Mucosa of gallbladder (tissue), 1 donor: ENCODE measurements around the gene NUCB1. TPM values are rescaled to one million over a fixed set of nuclear protein-coding genes. Genes with fewer than 3 reads are reported as not detected.

Experiments used
- total RNA-seq: library from RNA; stranded (reverse); gene quantifications from one replicate; pipeline ENCODE4 v1.2.1, GENCODE V29; 2021
- donor health status: DM: no; HTN: no; CAD: no.

The NUCB1 gene
- total RNA-seq, 1 donor from 2014 or later: 292 TPM

Other genes with a start within 250 kb of the NUCB1 start
- gene NTN5, start 227.3 kb upstream of the NUCB1 start, total RNA-seq: 0.46 TPM
- gene FUT2, start 204.3 kb upstream of the NUCB1 start, total RNA-seq: 78.1 TPM
- 1.6 TPM for gene MAMSTR, start 180.6 kb upstream of the NUCB1 start, total RNA-seq
- gene RASIP1, start 159.7 kb upstream of the NUCB1 start, total RNA-seq: 13.1 TPM
- 0.20 TPM for gene IZUMO1, start 153.4 kb upstream of the NUCB1 start, total RNA-seq
- 1.0 TPM for gene FUT1, start 147.7 kb upstream of the NUCB1 start, total RNA-seq
- gene FGF21, start 144.8 kb upstream of the NUCB1 start, total RNA-seq: not detected
- gene BCAT2, start 89.3 kb upstream of the NUCB1 start, total RNA-seq: 56.3 TPM
- 10.6 TPM for gene HSD17B14, start 63.8 kb upstream of the NUCB1 start, total RNA-seq
- 18.9 TPM for gene PLEKHA4, start 31.7 kb upstream of the NUCB1 start, total RNA-seq
- 42.7 TPM for gene PPP1R15A, start 27.9 kb upstream of the NUCB1 start, total RNA-seq
- gene TULP2, start 1.6 kb upstream of the NUCB1 start, total RNA-seq: 0.75 TPM
- 1.9 TPM for gene DHDH, start 33.4 kb downstream of the NUCB1 start, total RNA-seq
- 110 TPM for gene BAX, start 54.6 kb downstream of the NUCB1 start, total RNA-seq
- 4,398 TPM for gene FTL, start 65.0 kb downstream of the NUCB1 start, total RNA-seq
- gene GYS1, start 93.0 kb downstream of the NUCB1 start, total RNA-seq: 41.3 TPM
- gene RUVBL2, start 93.6 kb downstream of the NUCB1 start, total RNA-seq: 60.3 TPM
- gene LHB, start 116.8 kb downstream of the NUCB1 start, total RNA-seq: not detected
- gene CGB3, start 124.0 kb downstream of the NUCB1 start, total RNA-seq: not detected
- not detected for gene CGB2, start 131.6 kb downstream of the NUCB1 start, total RNA-seq
- gene CGB1, start 136.6 kb downstream of the NUCB1 start, total RNA-seq: not detected
- gene CGB5, start 143.5 kb downstream of the NUCB1 start, total RNA-seq: not detected
- gene CGB8, start 148.8 kb downstream of the NUCB1 start, total RNA-seq: not detected
- gene CGB7, start 157.4 kb downstream of the NUCB1 start, total RNA-seq: 0.14 TPM
- gene NTF4, start 164.5 kb downstream of the NUCB1 start, total RNA-seq: 0.26 TPM
- gene KCNA7, start 172.4 kb downstream of the NUCB1 start, total RNA-seq: not detected
- 300 TPM for gene SNRNP70, start 185.1 kb downstream of the NUCB1 start, total RNA-seq
- gene LIN7B, start 214.1 kb downstream of the NUCB1 start, total RNA-seq: 6.8 TPM
- gene C19orf73, start 218.8 kb downstream of the NUCB1 start, total RNA-seq: 2.7 TPM
- 9.7 TPM for gene PPFIA3, start 219.2 kb downstream of the NUCB1 start, total RNA-seq